HG03469 (cell line): ENCODE results near the gene ASB6.
A peak's percentile ranks its signal among the peaks of the same experiment; 100 is the strongest.

ENCODE experiments used
- ATAC-seq: cut with Tn5 transposase; IDR thresholded peaks from one replicate; pipeline ENCODE4 v1.9.1; 2021; ENCODE audit warnings: mild to moderate bottlenecking, moderate library complexity, moderate number of reproducible peaks; ENCODE audit not compliant: unreplicated experiment

ASB6 gene

GRCh38 chr9:129627556-129628440, 14.2 kb downstream of the ASB6 start:
- no peak for ATAC-seq

- no peak for ATAC-seq
These were observed 15.2 kb downstream of the ASB6 start for GRCh38 chr9:129626625-129627284.

- peak; percentile 49 for ATAC-seq
These were observed 15.8 kb downstream of the ASB6 start, which contains the start of gene NTMT1 for GRCh38 chr9:129626079-129626624. Gene NTMT1, plus strand, starts transcription at chr9:129626163. Its CDS starts 6,541 bp downstream, at chr9:129632704.

GRCh38 chr9:129624947-129625346, 17.0 kb downstream of the ASB6 start:
- no peak for ATAC-seq

GRCh38 chr9:129624168-129624759, 17.7 kb downstream of the ASB6 start:
- no peak for ATAC-seq

GRCh38 chr9:129623331-129623730, 18.6 kb downstream of the ASB6 start:
- ATAC-seq: no peak

- no peak for ATAC-seq
These were observed 21.2 kb downstream of the ASB6 start, which contains the start of gene C9orf50 for GRCh38 chr9:129620669-129621295. Gene C9orf50, minus strand, starts transcription at chr9:129621101. Its CDS starts 527 bp downstream, at chr9:129620574.

GRCh38 chr9:129619787-129620668, 21.9 kb downstream of the ASB6 start:
- ATAC-seq: no peak

- no peak for ATAC-seq
These were observed 24.8 kb downstream of the ASB6 start for GRCh38 chr9:129617167-129617566.

GRCh38 chr9:129615407-129616285, 26.3 kb downstream of the ASB6 start:
- ATAC-seq: no peak

GRCh38 chr9:129614932-129615331, 27.0 kb downstream of the ASB6 start:
- ATAC-seq: no peak

- no peak for ATAC-seq
These were observed 28.3 kb downstream of the ASB6 start for GRCh38 chr9:129613520-129614175.

- ATAC-seq: no peak
These were observed 29.0 kb downstream of the ASB6 start for GRCh38 chr9:129612815-129613519.

GRCh38 chr9:129612123-129612522, 29.8 kb downstream of the ASB6 start:
- no peak for ATAC-seq

GRCh38 chr9:129611307-129611800, 30.6 kb downstream of the ASB6 start:
- ATAC-seq: no peak

- ATAC-seq: no peak
These were observed 31.3 kb downstream of the ASB6 start for GRCh38 chr9:129610473-129611306.

GRCh38 chr9:129610213-129610472, 31.8 kb downstream of the ASB6 start:
- ATAC-seq: no peak
